B cell (primary cell): Measurements from ENCODE around the gene KCNQ1OT1. TPM values are rescaled to one million over a fixed set of nuclear protein-coding genes. Genes with fewer than 3 reads are reported as not detected.

Source experiments
- ATAC-seq: fragments of 200-7000 bp; cut with Tn5 transposase; one replicate; pipeline ENCODE4 v1.10.0; 2021; ENCODE audit warnings: low read depth, mild to moderate bottlenecking, moderate number of reproducible peaks, moderate library complexity
- CTCF ChIA-PET: fragments of 350-600 bp; sonication (Branson Sonifier 250); formaldehyde crosslinking; loops from one replicate; lab custom pipeline; 2021; ENCODE audit warnings: antibody characterized with exemption, inconsistent platforms; lab: Charles Lee
- POLR2A ChIA-PET: fragments of 350-600 bp; sonication (Branson Sonifier 250); formaldehyde crosslinking; loops from one replicate; lab custom pipeline; 2021; ENCODE audit warnings: antibody characterized with exemption; lab: Charles Lee
- DNase-seq: peaks from one replicate; pipeline ENCODE4 v3.0.0; 2013
- H2AFZ ChIP-seq: 2 replicates; pipeline ENCODE4 v1.6.1; 2012; ENCODE audit warnings: mild to moderate bottlenecking, low read depth, low read length; ENCODE audit not compliant: insufficient read depth, poor library complexity, severe bottlenecking
- H3K27ac ChIP-seq, 2 donors: 1 replicate in 1 of 2; 2 replicates in 1 of 2; pipeline ENCODE4 v1.5.1; 2012 to 2013; ENCODE audit warnings: low read length in 2 of 2, mild to moderate bottlenecking in 2 of 2, moderate library complexity in 1 of 2
- H3K27me3 ChIP-seq, 4 experiments: fragments of 200-600 bp in 1 of 4; sonication (generic) in 1 of 4; replicated peaks in 1 of 4; 1 replicate in 2 of 4; 2 replicates in 2 of 4; pipeline versions ENCODE4 v1.6.1 to v1.7.0; 2013 to 2016; ENCODE audit warnings: low read length in 3 of 4, mild to moderate bottlenecking in 2 of 4, mixed read lengths in 1 of 4, moderate library complexity in 1 of 4; ENCODE audit not compliant: insufficient read depth in 4 of 4, control insufficient read depth in 3 of 4; ENCODE audit errors: control extremely low read depth in 1 of 4
- H3K36me3 ChIP-seq, 2 experiments: replicated peaks in 1 of 2; 1 replicate in 1 of 2; 2 replicates in 1 of 2; pipeline versions ENCODE4 v1.6.1 to v1.7.1; 2013; ENCODE audit warnings: low read length in 1 of 2; ENCODE audit not compliant: insufficient read depth in 2 of 2, control insufficient read depth in 1 of 2; ENCODE audit errors: control extremely low read depth in 1 of 2, extremely low read depth in 1 of 2
- H3K4me1 ChIP-seq, 2 donors: fragments of 200-600 bp in 1 of 2; sonication (generic) in 1 of 2; 1 replicate in 1 of 2; 2 replicates in 1 of 2; pipeline versions ENCODE4 v1.5.1 to v1.6.1; 2013 to 2017; ENCODE audit warnings: low read length in 2 of 2; ENCODE audit not compliant: control insufficient read depth in 2 of 2, insufficient read depth in 2 of 2
- H3K4me2 ChIP-seq: replicated peaks from 2 replicates; pipeline ENCODE3; 2012; ENCODE audit warnings: mild to moderate bottlenecking, low read depth, low read length; ENCODE audit not compliant: poor library complexity, severe bottlenecking
- H3K4me3 ChIP-seq, 5 experiments: fragments of 200-600 bp in 1 of 5; sonication (generic) in 1 of 5; 1 replicate in 3 of 5; 2 replicates in 2 of 5; pipeline versions ENCODE4 v1.5.1 to v1.7.0; 2011 to 2016; ENCODE audit warnings: low read length in 4 of 5, mild to moderate bottlenecking in 4 of 5, low read depth in 2 of 5, control low read depth in 1 of 5, moderate library complexity in 1 of 5; ENCODE audit not compliant: insufficient read depth in 1 of 5; ENCODE audit errors: control extremely low read depth in 1 of 5, extremely low read depth in 1 of 5
- H3K79me2 ChIP-seq: fragments of 200-600 bp; sonication (generic); one replicate; pipeline ENCODE4 v1.6.0; 2016; ENCODE audit warnings: low read length; ENCODE audit not compliant: control insufficient read depth, insufficient read depth
- H3K9ac ChIP-seq: fragments of 200-600 bp; sonication (generic); 2 replicates; pipeline ENCODE4 v1.6.1; 2017; ENCODE audit warnings: mild to moderate bottlenecking, low read length, moderate library complexity
- H3K9me3 ChIP-seq, 3 donors: one replicate each; pipeline versions ENCODE4 v1.6.1 to v1.7.1; 2013; ENCODE audit warnings: low read length in 2 of 3; ENCODE audit not compliant: control insufficient read depth in 2 of 3, insufficient read depth in 1 of 3; ENCODE audit errors: control extremely low read depth in 1 of 3
- H4K20me1 ChIP-seq: 2 replicates; pipeline ENCODE4 v1.6.0; 2012; ENCODE audit warnings: mild to moderate bottlenecking, low read length; ENCODE audit not compliant: insufficient read depth, control insufficient read depth, poor library complexity, severe bottlenecking
- H3K27ac Mint-ChIP-seq: one replicate; pipeline ENCODE4 v1.8.0; 2021; ENCODE audit warnings: mixed read lengths
- H3K27me3 Mint-ChIP-seq: one replicate; pipeline ENCODE4 v1.8.0; 2021; ENCODE audit warnings: mixed read lengths
- H3K4me1 Mint-ChIP-seq: one replicate; pipeline ENCODE4 v1.8.0; 2021; ENCODE audit warnings: mixed read lengths
- H3K4me3 Mint-ChIP-seq: one replicate; pipeline ENCODE4 v1.8.0; 2021; ENCODE audit warnings: mixed read lengths
- H3K9me3 Mint-ChIP-seq: one replicate; pipeline ENCODE4 v1.8.0; 2022; ENCODE audit warnings: mixed read lengths; ENCODE audit not compliant: insufficient read depth
- CTCF ChIP-seq: fragments of 200-600 bp; IDR thresholded peaks from one replicate; pipeline ENCODE4 v1.8.0; 2022; ENCODE audit warnings: antibody characterized with exemption, mild to moderate bottlenecking
- EZH2 ChIP-seq: IDR thresholded peaks from 2 replicates; pipeline ENCODE4 v1.6.1; 2012; ENCODE audit warnings: borderline replicate concordance, low read depth, mild to moderate bottlenecking, moderate library complexity, low read length; ENCODE audit not compliant: insufficient read depth, poor library complexity, severe bottlenecking
- WGBS: methylation state at CpG from one replicate; pipeline ENCODE4 v1.1.5; 2013; ENCODE audit warnings: missing lambda C conversion rate; ENCODE audit not compliant: insufficient coverage; 5-methylcytosine and 5-hydroxymethylcytosine counted together
- intact Hi-C: fragments of 100-400 bp; cut with micrococcal nuclease; formaldehyde crosslinking; loops from one replicate; pipeline ENCODE4 v1.10.0; 2022
- polyA plus RNA-seq: library from polyadenylated mRNA; depleted of rRNA; stranded (reverse); fragments of >200 nt; gene quantifications from 2 replicates; pipeline ENCODE4 v1.2.3, GENCODE V29; 2012
- total RNA-seq, 2 donors: library from RNA; stranded (reverse); fragments of 120-200 nt in 1 of 2; gene quantifications; 1 replicate in 1 of 2; 2 replicates in 1 of 2; pipeline versions ENCODE4 v1.2.3 to v1.2.4, GENCODE V29; 2013 to 2022

KCNQ1OT1 gene
- total and polyA plus RNA-seq, 2 donors (not counting 1 experiment from before 2014, with no cell fraction given) = 0.03 to 0.89 TPM

DNA sequence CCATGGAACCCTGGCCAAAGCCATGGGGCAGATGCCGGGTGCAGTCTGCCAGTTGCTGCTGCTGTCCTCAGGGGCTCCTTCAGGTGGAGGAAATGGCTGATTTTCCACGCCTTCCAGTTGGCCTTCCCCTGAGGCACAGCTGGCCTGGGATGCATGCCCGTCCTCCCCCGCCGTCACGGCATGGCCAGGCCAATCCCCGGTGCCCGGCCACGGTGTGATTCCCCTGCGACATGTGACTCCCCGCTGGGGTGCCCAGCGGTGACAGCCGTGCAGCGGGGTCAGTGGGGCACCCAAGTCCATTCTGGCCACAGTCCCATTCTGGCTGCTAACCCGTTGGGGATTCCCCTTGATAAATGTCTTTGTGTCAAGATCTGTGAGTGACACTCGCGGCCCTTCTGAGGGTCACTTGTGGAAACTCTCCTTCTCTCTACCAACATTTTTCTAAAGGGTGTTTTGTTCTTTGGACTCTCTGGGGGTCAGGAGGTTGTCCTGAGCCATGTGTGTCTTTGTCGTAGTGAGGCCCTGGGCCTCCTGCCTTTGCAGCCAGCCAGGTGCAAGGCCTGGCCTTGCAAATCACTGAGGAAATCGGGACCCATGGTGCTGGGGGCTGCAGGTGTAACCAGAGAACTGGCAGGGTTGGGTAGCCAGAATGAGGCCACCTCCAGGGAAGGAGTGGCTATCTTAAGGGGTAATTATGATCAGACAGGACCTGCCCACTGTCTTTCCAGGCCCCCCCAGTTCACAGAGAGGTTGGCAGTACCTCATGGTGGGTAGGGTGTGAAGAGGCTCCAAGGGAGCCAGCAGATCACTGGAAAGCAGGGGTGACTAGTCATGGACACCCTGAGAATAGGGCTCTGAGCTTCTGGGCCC is 37.1 kb downstream of the KCNQ1OT1 start:
- intact Hi-C loops = no loop called here
- no peak overlapping the region for H3K27ac ChIP-seq
- no peak overlapping the region for H2AFZ ChIP-seq
- no peak for ATAC-seq
- no peak for DNase-seq
- no peaks in the 10 kb centered on the region for H3K79me2 ChIP-seq
- no peaks in the 10 kb centered on the region for H4K20me1 ChIP-seq
- CTCF ChIA-PET = no interaction called here
- POLR2A ChIA-PET = no interaction called here
- H3K27ac Mint-ChIP-seq = no peak overlapping the region
- no peaks in the 10 kb centered on the region for H3K27me3 ChIP-seq
- peaks cover 0 to 11% of the 10 kb centered on the region in 2 experiments for H3K36me3 ChIP-seq
- no peak overlapping the region for H3K4me3 ChIP-seq
- WGBS = 95% methylated on average over 17 of the region's 19 CpGs
- H3K9me3 ChIP-seq = peaks cover 4 to 15% (median 14%) of the 10 kb centered on the region in 3 donors
- no peaks in the 10 kb centered on the region for H3K27me3 Mint-ChIP-seq
- H3K9me3 Mint-ChIP-seq = peaks cover 3% of the 10 kb centered on the region
- H3K9ac ChIP-seq = no peak overlapping the region
- TF ChIP-seq EZH2 = no peak
- TF ChIP-seq CTCF = no peak
- H3K4me1 Mint-ChIP-seq = no peaks in the 10 kb centered on the region
- no peak overlapping the region for H3K4me2 ChIP-seq
- no peak overlapping the region for H3K4me3 Mint-ChIP-seq
- H3K4me1 ChIP-seq = no peaks in the 10 kb centered on the region

- no peak overlapping the region for H3K27ac ChIP-seq
- CTCF ChIA-PET = no interaction called here
- peaks cover 0 to 11% of the 10 kb centered on the region in 2 experiments for H3K36me3 ChIP-seq
- TF ChIP-seq EZH2 (no peak), CTCF (no peak)
- no peak for ATAC-seq
- POLR2A ChIA-PET = no interaction called here
- no peaks in the 10 kb centered on the region for H4K20me1 ChIP-seq
- Mint-ChIP-seq H3K4me3 (no peak overlapping the region), H3K9me3 (peaks cover 3% of the 10 kb centered on the region), H3K27me3 (no peaks in the 10 kb centered on the region), H3K27ac (no peak overlapping the region), H3K4me1 (no peaks in the 10 kb centered on the region)
- no peaks in the 10 kb centered on the region for H3K4me1 ChIP-seq
- no peak overlapping the region for H3K4me2 ChIP-seq
- 94% methylated on average over 5 of the region's 5 CpGs for WGBS
- H3K9me3 ChIP-seq = peaks cover 4 to 15% (median 14%) of the 10 kb centered on the region in 3 donors
- H3K27me3 ChIP-seq = no peaks in the 10 kb centered on the region
- DNase-seq = no peak
- no peak overlapping the region for H2AFZ ChIP-seq
- intact Hi-C loops = no loop called here
- no peaks in the 10 kb centered on the region for H3K79me2 ChIP-seq
- H3K4me3 ChIP-seq = no peak overlapping the region
- H3K9ac ChIP-seq = no peak overlapping the region
Measured at GRCh38 chr11:2662024-2662312, 37.8 kb downstream of the KCNQ1OT1 start.
